GM10266 (cell line): ENCODE data around the gene GDPD5.
A peak's percentile ranks its signal among the peaks of the same experiment; 100 is the strongest.

Experiments used
- DNase-seq: peaks from one replicate; pipeline ENCODE4 v3.0.0; 2012; ENCODE audit errors: extremely low spot score
- CTCF ChIP-seq: IDR thresholded peaks from 2 replicates; pipeline ENCODE4 v1.5.1; 2012; ENCODE audit warnings: mild to moderate bottlenecking, low read depth; ENCODE audit not compliant: control insufficient read depth, insufficient read depth; ENCODE audit errors: missing control alignments

Gene GDPD5

GRCh38 chr11:75539459-75540334, 14.0 kb upstream of the GDPD5 start:
- no peak for DNase-seq
- no peak for TF ChIP-seq CTCF

GRCh38 chr11:75538150-75538942, 12.6 kb upstream of the GDPD5 start:
- DNase-seq = no peak

GRCh38 chr11:75537740-75538139, 12.0 kb upstream of the GDPD5 start:
- no peak for DNase-seq
- no peak for TF ChIP-seq CTCF

More at GRCh38 chr11:75538150-75538942, 12.6 kb upstream of the GDPD5 start:
- TF ChIP-seq CTCF = no peak

GRCh38 chr11:75536786-75537641, 11.3 kb upstream of the GDPD5 start:
- peak; percentile 59 for DNase-seq
- TF ChIP-seq CTCF = no peak

DNA sequence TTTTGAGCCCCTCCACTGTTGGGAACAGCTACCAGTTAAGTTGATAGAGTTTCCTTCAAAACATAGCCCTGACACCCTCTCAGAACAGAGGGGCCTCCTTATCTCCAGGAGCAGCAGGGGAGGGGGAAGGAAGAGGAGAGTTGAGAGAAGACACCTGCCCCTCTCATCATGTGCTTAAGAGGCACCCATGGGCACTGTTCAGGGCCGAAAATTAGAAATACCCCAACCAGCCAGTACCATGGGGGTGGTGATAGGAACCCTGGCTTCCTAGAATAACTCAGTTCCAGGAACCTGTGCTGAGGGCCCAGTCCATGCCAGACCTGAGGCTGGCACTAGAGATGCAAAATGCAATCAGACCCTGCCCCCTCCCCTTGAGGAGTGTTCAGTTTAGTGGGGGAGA, 9.3 kb upstream of the GDPD5 start:
- DNase-seq = no peak
- no peak for TF ChIP-seq CTCF

DNA sequence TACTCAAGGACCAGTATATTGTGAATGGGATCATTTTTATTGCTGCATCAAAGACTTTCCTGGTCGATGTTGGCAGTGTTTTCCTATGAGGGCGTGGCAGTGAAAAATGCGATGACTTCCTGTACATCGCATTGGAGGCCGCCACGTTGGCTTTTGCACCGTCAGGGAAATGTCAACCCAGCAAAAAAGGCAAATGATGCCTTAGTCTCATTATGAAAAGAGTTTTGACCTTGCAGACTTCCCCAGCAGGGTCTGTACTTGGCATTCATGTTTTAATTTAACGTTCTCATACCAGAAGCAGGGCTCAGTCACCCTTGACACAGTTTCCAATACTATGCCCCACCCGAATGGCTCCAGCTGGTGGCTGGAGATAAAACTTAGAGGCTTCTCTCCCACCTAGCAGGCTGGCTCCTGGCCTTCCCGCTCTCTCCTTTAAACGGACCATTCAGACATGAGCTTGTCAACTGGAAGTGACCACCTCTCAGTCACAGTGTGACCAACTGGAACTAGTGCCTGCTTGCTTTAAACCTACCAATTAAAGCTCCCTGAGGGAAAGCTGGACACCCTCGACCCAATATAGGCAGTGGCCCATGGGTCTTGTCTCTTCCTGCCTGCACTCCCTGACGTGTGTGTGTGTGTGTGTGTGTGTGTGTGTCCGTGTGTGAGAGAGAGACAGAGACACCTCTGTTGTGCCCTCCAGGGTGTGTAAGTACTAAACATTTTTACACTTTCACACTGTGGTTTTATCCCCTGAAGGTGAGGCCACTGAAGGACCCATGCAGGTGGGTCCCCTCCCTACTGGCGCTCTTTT, 8.7 kb upstream of the GDPD5 start:
- no peak for DNase-seq
- TF ChIP-seq CTCF = no peak
